Measurements from ENCODE around the gene GALR3. TPM values are rescaled to one million over a fixed set of nuclear protein-coding genes. Genes with fewer than 3 reads are reported as not detected.
A peak's percentile ranks its signal among the peaks of the same experiment; 100 is the strongest.

Gene GALR3, protein sequence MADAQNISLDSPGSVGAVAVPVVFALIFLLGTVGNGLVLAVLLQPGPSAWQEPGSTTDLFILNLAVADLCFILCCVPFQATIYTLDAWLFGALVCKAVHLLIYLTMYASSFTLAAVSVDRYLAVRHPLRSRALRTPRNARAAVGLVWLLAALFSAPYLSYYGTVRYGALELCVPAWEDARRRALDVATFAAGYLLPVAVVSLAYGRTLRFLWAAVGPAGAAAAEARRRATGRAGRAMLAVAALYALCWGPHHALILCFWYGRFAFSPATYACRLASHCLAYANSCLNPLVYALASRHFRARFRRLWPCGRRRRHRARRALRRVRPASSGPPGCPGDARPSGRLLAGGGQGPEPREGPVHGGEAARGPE
- not detected for total RNA-seq (ENCODE audit: unreplicated experiment)
- long read RNA-seq, result 0 reads

GRCh38 chr22:37823134-37823985, at the start of gene GALR3:
Gene GALR3, plus strand, starts transcription at chr22:37823382. Its CDS starts 25 bp downstream, at chr22:37823407.
- DNase-seq, result no peak
- peaks cover 4% of the 10 kb centered on the region for H3K4me1 Mint-ChIP-seq (ENCODE audit: low read depth, unreplicated experiment)
- TF ChIP-seq CTCF (IDR thresholded peaks at IDR 0.05; ENCODE audit: partially characterized antibody, unreplicated experiment), result no peak
- H3K4me3 Mint-ChIP-seq (ENCODE audit: unreplicated experiment), result peak within 1 kb of the TSS; percentile 75
- peaks cover 29% of the 10 kb centered on the region for H3K27me3 Mint-ChIP-seq (ENCODE audit: unreplicated experiment)
- H3K36me3 Mint-ChIP-seq (ENCODE audit: unreplicated experiment), result no peaks in the 10 kb centered on the region
- peaks cover 8% of the 10 kb centered on the region for H3K9me3 Mint-ChIP-seq (ENCODE audit: unreplicated experiment)
- H3K27ac Mint-ChIP-seq (ENCODE audit: unreplicated experiment), result no peak within 1 kb of the TSS

- no peaks in the 10 kb centered on the region for H3K36me3 Mint-ChIP-seq (ENCODE audit: unreplicated experiment)
- H3K4me3 Mint-ChIP-seq (ENCODE audit: unreplicated experiment), result no peak overlapping the region
- no peak for TF ChIP-seq CTCF (IDR thresholded peaks at IDR 0.05; ENCODE audit: partially characterized antibody, unreplicated experiment)
- peaks cover 2% of the 10 kb centered on the region for H3K4me1 Mint-ChIP-seq (ENCODE audit: low read depth, unreplicated experiment)
- peaks cover 6% of the 10 kb centered on the region for H3K27me3 Mint-ChIP-seq (ENCODE audit: unreplicated experiment)
- DNase-seq, result no peak
- no peak overlapping the region for H3K27ac Mint-ChIP-seq (ENCODE audit: unreplicated experiment)
- peaks cover 5% of the 10 kb centered on the region for H3K9me3 Mint-ChIP-seq (ENCODE audit: unreplicated experiment)
Measured at GRCh38 chr22:37774728-37775127, 48.5 kb upstream of the GALR3 start.

DNA sequence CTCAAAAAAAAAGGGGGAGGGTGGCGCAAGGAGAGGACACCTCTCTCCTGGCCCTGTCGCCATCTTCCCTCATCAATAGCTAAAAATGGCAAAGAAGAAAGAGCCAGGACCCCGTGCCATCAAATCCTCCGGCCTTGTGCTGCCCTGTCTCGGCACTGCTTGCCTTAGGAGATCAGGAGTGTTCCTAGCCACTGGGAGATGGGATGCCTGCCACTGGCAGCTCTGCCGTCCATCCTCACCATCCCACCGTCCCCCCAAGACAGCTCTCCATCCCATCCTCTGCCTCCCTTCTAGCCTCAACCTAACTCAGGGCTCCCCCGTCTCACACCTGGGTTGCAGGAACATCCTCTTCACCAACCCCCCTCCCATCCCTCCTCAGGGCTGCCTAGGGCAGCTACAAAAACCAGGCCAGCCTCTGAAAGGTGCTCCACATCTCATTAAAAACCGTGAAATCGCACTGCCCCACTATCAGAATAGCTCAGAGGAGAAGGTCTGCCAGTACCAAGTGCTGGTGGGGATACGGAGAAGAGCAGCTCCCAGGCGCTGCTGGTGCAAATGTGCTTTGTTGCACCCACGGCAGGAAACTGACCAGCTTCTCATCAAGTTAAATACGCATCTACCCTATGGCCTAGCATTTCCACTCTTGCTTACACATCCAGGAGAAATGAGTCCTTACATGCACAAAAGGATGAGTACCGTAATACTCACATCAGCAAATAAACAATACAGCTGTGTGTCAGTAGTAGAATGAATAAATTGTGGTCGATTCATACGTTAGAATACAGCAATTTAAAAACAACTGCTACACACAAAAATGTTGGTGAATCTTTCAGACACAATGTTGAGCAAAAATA, 47.2 kb upstream of the GALR3 start:
- peaks cover 5% of the 10 kb centered on the region for H3K9me3 Mint-ChIP-seq (ENCODE audit: unreplicated experiment)
- peaks cover 2% of the 10 kb centered on the region for H3K4me1 Mint-ChIP-seq (ENCODE audit: low read depth, unreplicated experiment)
- H3K27ac Mint-ChIP-seq (ENCODE audit: unreplicated experiment), result peak overlapping the region; percentile 48
- no peak for TF ChIP-seq CTCF (IDR thresholded peaks at IDR 0.05; ENCODE audit: partially characterized antibody, unreplicated experiment)
- H3K4me3 Mint-ChIP-seq (ENCODE audit: unreplicated experiment), result no peak overlapping the region
- H3K27me3 Mint-ChIP-seq (ENCODE audit: unreplicated experiment), result peaks cover 9% of the 10 kb centered on the region
- DNase-seq, result no peak
- no peaks in the 10 kb centered on the region for H3K36me3 Mint-ChIP-seq (ENCODE audit: unreplicated experiment)

DNA sequence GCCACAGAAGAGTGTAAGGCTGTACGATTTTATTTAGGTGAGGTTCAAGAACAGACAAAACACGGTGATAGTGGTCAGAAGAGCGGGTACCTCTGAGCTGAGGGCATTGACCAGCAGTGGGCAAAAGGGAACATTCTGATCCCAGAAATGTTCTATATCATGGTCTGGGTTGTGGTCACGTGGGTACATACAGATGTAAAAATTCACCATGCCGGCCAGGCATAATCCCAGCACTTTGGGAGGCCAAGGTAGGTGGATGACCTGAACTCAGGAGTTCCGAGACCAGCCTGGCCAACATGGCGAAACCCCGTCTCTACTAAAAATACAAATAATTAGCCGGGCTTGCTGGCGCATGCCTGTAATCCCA, 46.6 kb upstream of the GALR3 start:
- no peak for TF ChIP-seq CTCF (IDR thresholded peaks at IDR 0.05; ENCODE audit: partially characterized antibody, unreplicated experiment)
- no peaks in the 10 kb centered on the region for H3K36me3 Mint-ChIP-seq (ENCODE audit: unreplicated experiment)
- peaks cover 9% of the 10 kb centered on the region for H3K27me3 Mint-ChIP-seq (ENCODE audit: unreplicated experiment)
- H3K4me1 Mint-ChIP-seq (ENCODE audit: low read depth, unreplicated experiment), result peaks cover 3% of the 10 kb centered on the region
- H3K9me3 Mint-ChIP-seq (ENCODE audit: unreplicated experiment), result peaks cover 5% of the 10 kb centered on the region
- no peak overlapping the region for H3K4me3 Mint-ChIP-seq (ENCODE audit: unreplicated experiment)
- peak overlapping the region; percentile 48 for H3K27ac Mint-ChIP-seq (ENCODE audit: unreplicated experiment)
- DNase-seq, result no peak
